Psoas muscle (tissue), 8 donors: ENCODE data around the gene PFKM. TPM values are rescaled to one million over a fixed set of nuclear protein-coding genes. Genes with fewer than 3 reads are reported as not detected.

ENCODE experiments used
- ATAC-seq, 4 donors: fragments of 200-7000 bp; cut with Tn5 transposase; one replicate each; pipeline ENCODE4 v1.9.1; 2020; ENCODE audit warnings: moderate library complexity in 3 of 4, mild to moderate bottlenecking in 2 of 4
- DNase-seq, 2 donors: peaks; one replicate each; pipeline ENCODE4 v3.0.0-alpha.2; 2020
- H3K27ac ChIP-seq: fragments of 200-600 bp; one replicate; pipeline ENCODE4 v1.8.0; 2022
- H3K27me3 ChIP-seq, 3 donors: fragments of 200-600 bp in 1 of 3; one replicate each; pipeline versions ENCODE4 v1.6.1 to v1.8.0; 2013 to 2022; ENCODE audit warnings: low read length in 2 of 3, mild to moderate bottlenecking in 2 of 3, moderate library complexity in 1 of 3; ENCODE audit not compliant: insufficient read depth in 3 of 3
- H3K36me3 ChIP-seq, 2 donors: fragments of 200-600 bp in 1 of 2; one replicate each; pipeline versions ENCODE4 v1.6.1 to v1.8.0; 2013 to 2022; ENCODE audit warnings: low read depth in 1 of 2, mild to moderate bottlenecking in 1 of 2, moderate library complexity in 1 of 2; ENCODE audit not compliant: insufficient read depth in 1 of 2
- H3K4me1 ChIP-seq: fragments of 200-600 bp; one replicate; pipeline ENCODE4 v1.8.0; 2022
- H3K4me3 ChIP-seq: fragments of 200-600 bp; one replicate; pipeline ENCODE4 v1.8.0; 2022; ENCODE audit warnings: mild to moderate bottlenecking
- H3K9me3 ChIP-seq: fragments of 200-600 bp; one replicate; pipeline ENCODE4 v1.8.0; 2022
- CTCF ChIP-seq: fragments of 200-600 bp; IDR thresholded peaks from one replicate; pipeline ENCODE4 v1.8.0; 2022; ENCODE audit warnings: antibody characterized with exemption
- WGBS, 3 donors: extraction: QIAGEN DNeasy Blood & Tissue Kit; methylation state at CpG; one replicate each; pipeline versions ENCODE4 v1.1.6 to v1.1.7; 2013; 5-methylcytosine and 5-hydroxymethylcytosine counted together
- intact Hi-C, 2 donors: fragments of 100-400 bp; cut with DNase I; formaldehyde crosslinking; loops; one replicate each; pipeline versions ENCODE4 v1.11.0 to v1.14.2; 2022
- polyA plus RNA-seq, 3 donors: library from polyadenylated mRNA; stranded (reverse); fragments of 200-250 nt; gene quantifications; one replicate each; pipeline ENCODE4 v1.2.3, GENCODE V29; 2013
- total RNA-seq, 4 donors: library from RNA; stranded (reverse); fragmentation: NEBNext Ultra II Directional in 2 of 4; extraction: Animal tissue kit (Norgen Biotek cat#: 25700) in 2 of 4; gene quantifications; one replicate each; pipeline versions ENCODE4 v1.2.1 to v1.2.4, GENCODE V29; 2021 to 2023
- donor health status: healthy with polysubstance abuse.
- donor health status: DM: no; HTN: no; CAD: no; lungs with moderate emphysema.
- donor health status: Bipolar disorder and iron deficiency.
- donor health status: healthy.
- donor health status: DM: yes; HTN: yes; CAD: no.
- donor health status: DM: no; HTN: no; CAD: no.
- donor health status: DM: no; HTN: no; CAD: no.
- donor health status: DM: yes; HTN: yes; CAD: no.

PFKM gene
- total and polyA plus RNA-seq, 7 donors, result 65.1 to 1,283 (median 618) TPM

- no peak for DNase-seq
- Histone ChIP-seq H3K27ac (no peak overlapping the region), H3K4me1 (no peaks in the 10 kb centered on the region), H3K4me3 (no peak overlapping the region), H3K36me3 (peaks cover 2 to 83% of the 10 kb centered on the region in 2 donors), H3K27me3 (no peaks in the 10 kb centered on the region), H3K9me3 (no peaks in the 10 kb centered on the region)
- ATAC-seq, result no peak
- TF ChIP-seq CTCF, result no peak
- intact Hi-C loops, result no loop called here
- WGBS, 3 donors, result 90 to 95% (median 90%) methylated on average over 3 of the region's 3 CpGs
Measured at GRCh38 chr12:48086327-48086726, 32.8 kb upstream of the PFKM start.

GRCh38 chr12:48092611-48093010 is 26.6 kb upstream of the PFKM start:
- Histone ChIP-seq H3K9me3 (no peaks in the 10 kb centered on the region), H3K36me3 (peaks cover 0 to 90% of the 10 kb centered on the region in 2 donors), H3K4me1 (no peaks in the 10 kb centered on the region), H3K27ac (no peak overlapping the region), H3K27me3 (no peaks in the 10 kb centered on the region), H3K4me3 (no peak overlapping the region)
- ATAC-seq (no peak), DNase-seq (no peak)
- TF ChIP-seq CTCF, result no peak
- intact Hi-C loops, result no loop called here
- 86 to 92% (median 88%) methylated on average over 1 of the region's 1 CpG for WGBS, 3 donors

DNA sequence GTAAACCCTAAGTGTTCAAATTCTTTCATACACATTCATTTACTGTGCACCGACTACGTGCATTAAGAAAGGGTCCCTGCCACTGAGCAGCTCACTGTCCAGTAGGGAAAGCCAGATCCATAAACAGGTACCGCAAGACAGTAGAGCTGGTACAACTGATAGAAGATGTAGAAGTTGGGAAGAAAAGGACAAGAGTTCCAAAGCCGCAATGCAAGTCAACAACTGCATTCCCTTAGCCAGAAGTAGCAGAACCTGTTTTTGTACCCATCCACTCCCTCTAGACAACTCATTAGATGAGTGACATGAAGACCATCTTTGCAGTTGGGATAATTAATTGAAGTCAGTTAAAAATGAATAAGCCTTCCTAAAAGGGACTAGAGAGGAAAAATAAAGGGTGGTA is 14.6 kb upstream of the PFKM start:
- TF ChIP-seq CTCF, result no peak
- Histone ChIP-seq H3K27ac (peak overlapping the region; percentile 98), H3K27me3 (no peaks in the 10 kb centered on the region), H3K4me3 (peak overlapping the region; percentile 75), H3K4me1 (peaks cover 16% of the 10 kb centered on the region), H3K9me3 (no peaks in the 10 kb centered on the region), H3K36me3 (peaks cover 0 to 16% of the 10 kb centered on the region in 2 donors)
- DNase-seq (no peak), ATAC-seq (no peak)
- intact Hi-C loops, result no loop called here
- WGBS, 3 donors, result 72 to 76% (median 75%) methylated on average over 4 of the region's 4 CpGs

DNA sequence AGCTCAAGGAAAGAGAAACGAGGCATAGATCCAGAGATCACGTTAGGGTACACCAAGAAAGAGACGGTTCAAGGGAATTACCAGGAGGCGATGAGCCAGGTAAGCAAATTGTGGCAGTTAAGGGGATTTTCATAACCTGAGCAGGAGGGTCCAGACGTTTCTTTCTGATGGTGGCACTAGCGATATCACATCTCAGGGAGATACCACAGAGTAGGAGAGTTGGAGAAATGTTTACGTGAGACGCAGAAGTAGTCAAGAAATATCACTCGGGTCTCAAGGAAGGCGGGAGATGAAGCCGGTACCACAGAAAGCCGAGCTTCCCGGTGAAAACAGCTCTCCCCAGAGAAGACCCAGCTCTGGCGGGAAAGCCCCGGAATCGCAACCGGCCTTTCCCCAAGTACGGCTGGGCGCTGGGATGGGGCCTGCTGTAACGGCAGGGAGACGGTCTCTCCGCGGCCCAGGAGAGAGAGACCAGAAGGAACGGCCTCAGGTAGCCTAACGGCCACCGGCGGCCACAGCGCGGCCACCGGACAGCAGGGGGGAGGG is 13.8 kb upstream of the PFKM start:
- Histone ChIP-seq H3K4me1 (peaks cover 16% of the 10 kb centered on the region), H3K27me3 (no peaks in the 10 kb centered on the region), H3K9me3 (no peaks in the 10 kb centered on the region), H3K4me3 (peak overlapping the region; percentile 75), H3K27ac (peak overlapping the region; percentile 98), H3K36me3 (peaks cover 0 to 11% of the 10 kb centered on the region in 2 donors)
- no peak for TF ChIP-seq CTCF
- no peak for DNase-seq
- WGBS, 3 donors, result 0 to 1% (median 1%) methylated on average over 20 to 30 of the region's 30 CpGs
- intact Hi-C loops, result loop anchor here in 1 of 2 donors (5.0 kb wide), 1 partner anchor 57 kb away; no protein-coding TSS in a partner anchor
- peak in 1 of 4 donors; percentile 1 for ATAC-seq
